NCI-H748 treated with DMSO at 0.1 percent for 48 hours (cell line): ENCODE data around the gene ZNF621.

Source experiments
- DNase-seq: peaks from one replicate; lab custom pipeline; 2025; lab: John Stamatoyannopoulos, UW

The ZNF621 gene

GRCh38 chr3:40524568-40525285, at the start of gene ZNF621:
TSS of gene ZNF621 (plus strand) at chr3:40524960. CDS start at chr3:40525841, 881 bp downstream.
- DNase-seq, result peak; percentile 45

DNA sequence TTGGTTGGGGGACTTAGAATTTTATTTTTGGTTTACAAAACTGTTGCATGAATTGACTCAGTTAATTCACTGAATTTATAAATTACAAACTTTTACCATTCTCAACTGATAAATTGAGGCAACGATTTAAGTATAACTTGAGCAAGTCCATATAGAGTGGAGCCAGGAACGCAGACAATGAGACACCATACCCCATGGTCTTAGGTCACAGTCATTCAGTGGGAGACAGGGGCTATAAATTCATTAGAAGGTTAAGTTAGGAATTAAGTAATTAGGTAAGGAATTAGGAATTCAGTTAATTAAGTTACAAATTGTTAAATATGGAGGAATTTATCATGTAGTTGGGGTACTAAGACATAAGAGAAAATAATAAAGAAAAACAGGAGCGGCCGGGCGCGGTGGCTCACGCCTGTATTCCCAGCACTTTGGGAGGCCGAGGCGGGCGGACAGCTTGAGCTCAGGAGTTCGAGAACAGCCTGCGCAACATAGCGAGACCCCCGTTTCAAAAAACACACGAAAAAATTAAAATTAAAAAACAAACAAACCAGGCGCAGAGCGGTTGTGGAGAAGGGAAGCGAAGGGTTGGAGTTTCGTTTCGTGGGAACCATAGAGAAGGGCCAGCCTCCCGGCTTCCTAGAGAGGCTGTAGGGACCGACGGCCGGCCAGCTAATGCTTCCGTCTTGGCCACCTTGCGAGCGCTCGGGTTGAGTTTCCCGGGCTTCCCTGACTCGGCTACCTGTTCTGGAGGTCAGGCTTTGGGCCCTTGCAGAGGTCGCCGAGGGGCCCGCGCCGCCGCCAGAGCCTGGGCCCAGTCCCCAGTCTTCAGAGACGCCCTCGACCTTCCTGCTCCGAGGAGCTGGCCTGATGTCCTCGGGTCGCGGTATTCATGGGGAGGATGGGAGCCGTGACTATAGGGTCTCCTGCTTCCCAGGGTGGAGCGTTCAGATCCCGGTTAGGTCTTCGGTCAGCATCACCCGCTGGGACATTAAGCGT, 48.0 kb upstream of the ZNF621 start, which contains the start of gene ZNF619:
TSS of gene ZNF619 (plus strand) at position 645 of the 993 bp plus-strand sequence. CDS start 858 bp downstream, outside the sequence.
- peak; percentile 9 for DNase-seq

GRCh38 chr3:40477666-40478065, 47.1 kb upstream of the ZNF621 start:
- no peak for DNase-seq

- DNase-seq, result no peak
These were observed 37.6 kb upstream of the ZNF621 start for GRCh38 chr3:40487172-40487571.

DNA sequence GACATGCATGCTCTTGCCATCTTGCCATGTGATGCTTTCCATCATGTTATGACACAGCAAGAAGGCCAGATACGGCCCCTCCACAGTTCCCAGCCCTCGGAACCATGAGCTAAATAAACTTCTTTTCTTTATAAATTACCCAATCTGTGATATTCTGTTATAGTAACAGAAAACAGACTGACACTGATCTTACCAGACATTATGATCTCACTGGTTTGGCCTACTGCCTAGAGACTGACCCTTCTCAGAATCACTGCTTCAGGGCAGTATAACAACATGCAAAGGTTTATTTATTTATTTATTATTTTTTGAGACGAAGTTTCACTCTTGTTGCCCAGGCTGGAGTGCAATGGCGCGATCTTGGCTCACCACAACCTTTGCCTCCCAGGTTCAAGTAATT, 33.8 kb upstream of the ZNF621 start:
- DNase-seq, result no peak

GRCh38 chr3:40494698-40495097, 30.1 kb upstream of the ZNF621 start:
- no peak for DNase-seq

DNA sequence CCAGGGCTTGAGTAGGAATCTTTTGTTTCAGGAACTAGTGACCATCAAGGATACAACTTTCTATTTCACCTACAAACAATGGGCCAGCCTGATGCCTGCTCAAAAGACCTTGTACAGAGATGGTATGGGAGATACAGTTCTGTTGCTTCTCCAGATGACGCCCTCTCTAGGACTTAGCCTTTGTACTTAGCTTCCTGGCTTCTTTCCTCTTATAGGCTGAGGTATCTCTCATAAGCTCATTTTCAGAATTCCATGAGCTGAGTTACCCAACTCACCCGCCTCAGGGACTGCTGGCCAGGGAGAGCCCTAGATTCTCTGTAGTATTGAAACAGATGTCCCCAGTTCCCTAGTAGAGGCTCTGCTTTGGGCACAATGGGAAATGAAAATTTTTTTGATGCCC, 27.5 kb upstream of the ZNF621 start:
- DNase-seq, result no peak

- no peak for DNase-seq
These were observed 24.8 kb upstream of the ZNF621 start for GRCh38 chr3:40499952-40500351.

DNA sequence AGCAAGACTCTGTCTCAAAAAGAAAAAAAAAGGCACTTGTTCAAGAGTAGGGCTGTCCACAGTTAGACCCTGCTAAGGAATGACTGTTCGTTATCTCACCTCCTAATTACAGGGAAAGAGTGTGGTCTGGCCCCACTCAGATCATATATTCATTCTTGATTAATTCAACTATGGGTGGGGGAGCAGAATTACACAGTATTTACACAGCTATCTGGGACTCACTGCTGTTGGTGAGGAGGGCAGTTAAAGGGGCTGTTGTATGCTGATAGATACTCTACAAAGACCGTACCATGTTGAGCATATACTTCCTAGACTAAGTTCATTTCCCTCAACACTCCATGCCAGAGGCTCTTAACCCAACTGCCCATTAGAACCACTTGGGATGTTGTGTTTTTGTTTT, 22.7 kb upstream of the ZNF621 start:
- no peak for DNase-seq

DNA sequence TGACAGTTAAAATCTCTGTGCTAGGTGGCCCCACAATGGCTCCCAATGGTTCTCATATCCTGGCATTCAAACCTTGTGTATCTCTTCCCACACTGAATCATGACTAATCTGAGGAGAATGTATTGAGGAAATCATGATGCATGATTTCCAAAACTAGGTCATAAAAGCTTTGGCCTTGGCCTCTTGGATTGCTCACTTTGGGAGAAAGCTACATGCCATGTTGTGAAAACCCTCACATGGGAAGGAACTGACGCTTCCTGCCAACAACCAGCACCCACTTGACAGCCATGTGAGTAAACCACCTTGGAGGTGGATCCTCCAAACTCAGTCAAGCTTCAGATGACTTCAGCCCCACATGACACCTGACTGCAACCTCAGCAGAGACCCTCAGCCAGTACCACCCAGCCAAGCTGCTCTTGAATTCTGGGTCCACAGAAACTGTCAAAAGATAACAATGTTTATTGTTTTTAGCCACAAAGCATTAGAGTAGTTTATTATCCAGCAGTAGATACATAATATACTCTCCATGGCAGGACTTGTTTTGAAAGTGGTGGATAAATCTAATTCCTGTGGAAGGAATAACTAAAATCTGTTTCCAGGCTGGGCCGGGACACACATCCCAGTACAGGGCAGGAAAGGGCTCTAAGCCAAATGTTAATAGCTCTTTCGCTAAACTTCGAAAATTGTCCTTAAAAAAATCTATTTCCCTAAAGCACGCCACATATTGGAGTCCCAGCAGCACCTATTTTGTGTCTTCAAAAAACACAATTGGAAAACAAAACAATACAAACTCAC, 19.9 kb upstream of the ZNF621 start:
- DNase-seq, result no peak

DNA sequence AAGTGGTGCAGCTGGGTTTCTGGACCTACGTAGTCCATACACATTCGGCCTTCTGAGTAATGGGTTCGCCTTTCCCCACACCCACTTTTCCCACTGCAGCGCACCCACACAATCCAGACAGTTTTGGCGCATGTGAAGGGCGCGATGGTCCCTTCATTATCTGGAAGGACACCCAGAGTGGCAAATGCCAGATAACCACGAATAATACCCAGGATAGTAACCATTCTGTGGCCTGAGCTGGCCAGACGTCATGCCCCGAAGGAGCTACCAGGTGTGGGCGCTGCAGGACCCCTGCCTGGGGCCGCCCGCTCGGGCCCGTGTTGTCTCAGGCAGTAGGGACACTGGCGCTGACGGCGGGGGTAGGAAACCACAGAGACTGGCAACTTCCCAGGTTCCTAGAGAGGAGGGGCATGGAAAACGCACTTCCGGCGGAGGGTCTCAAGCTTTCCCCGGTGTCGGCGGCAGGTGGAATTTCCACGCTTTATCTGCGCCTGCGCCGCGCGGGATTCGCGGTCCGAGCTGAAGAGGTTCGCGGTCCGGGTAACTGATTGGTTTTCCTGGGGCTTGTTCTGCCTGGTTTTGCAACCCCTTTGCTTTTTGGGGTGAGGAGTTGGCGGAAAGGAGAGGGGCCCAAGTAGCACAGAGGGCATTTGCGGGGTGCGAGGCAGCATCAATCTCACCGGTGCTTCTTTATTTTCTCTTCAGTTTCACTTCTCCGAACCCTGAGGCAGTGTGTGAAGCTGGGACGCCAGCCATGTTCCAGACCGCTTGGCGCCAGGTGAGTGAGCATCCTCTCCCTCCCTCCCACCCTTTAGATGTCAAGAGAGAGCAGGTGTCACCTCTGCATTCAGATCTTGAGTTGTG, 18.9 kb upstream of the ZNF621 start, which contains the start of gene ZNF620:
TSS of gene ZNF620 (plus strand) at position 441 of the 864 bp plus-strand sequence. CDS start at position 755, 314 bp downstream.
- peak; percentile 78 for DNase-seq

DNA sequence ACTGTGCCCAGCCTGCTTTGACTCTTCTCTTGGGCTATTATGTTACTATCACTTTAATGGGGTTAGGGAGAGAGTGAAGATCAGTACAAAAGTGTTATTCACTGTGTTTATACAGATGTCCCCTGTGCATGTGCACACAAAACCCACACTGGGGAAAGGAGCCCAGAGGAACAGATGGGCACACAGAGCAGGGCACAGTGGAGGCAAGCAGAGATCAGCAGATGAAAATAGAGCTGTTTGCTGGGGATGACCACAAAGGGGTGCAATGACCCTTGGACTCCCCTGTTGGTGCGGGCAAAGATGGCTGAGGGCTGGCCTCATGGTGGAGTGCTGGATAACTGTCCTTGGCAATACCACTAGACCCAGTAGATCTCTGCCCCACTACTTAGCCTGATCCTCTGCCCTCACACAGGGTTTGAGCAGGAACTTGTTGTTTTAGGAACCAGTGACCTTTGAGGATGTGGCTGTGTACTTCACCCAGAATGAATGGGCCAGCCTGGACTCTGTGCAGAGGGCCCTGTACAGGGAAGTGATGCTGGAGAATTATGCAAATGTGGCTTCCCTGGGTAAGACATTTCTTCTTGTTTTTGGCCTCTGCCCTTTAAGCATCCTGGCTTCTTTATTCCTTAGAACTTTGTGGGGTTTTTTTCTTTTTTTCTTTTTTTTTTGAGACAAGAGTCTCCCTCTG, 13.6 kb upstream of the ZNF621 start:
- DNase-seq, result no peak

DNA sequence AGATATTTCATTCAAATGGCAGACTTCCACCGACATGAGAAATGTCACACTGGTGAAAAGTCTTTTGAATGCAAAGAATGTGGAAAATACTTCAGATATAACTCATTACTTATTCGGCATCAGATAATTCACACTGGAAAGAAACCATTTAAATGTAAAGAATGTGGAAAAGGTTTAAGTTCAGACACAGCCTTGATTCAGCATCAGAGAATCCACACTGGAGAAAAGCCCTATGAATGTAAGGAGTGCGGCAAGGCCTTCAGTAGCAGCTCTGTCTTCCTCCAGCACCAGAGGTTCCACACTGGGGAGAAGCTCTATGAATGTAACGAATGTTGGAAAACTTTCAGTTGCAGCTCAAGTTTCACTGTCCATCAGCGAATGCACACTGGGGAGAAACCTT, 8.6 kb upstream of the ZNF621 start:
- no peak for DNase-seq

DNA sequence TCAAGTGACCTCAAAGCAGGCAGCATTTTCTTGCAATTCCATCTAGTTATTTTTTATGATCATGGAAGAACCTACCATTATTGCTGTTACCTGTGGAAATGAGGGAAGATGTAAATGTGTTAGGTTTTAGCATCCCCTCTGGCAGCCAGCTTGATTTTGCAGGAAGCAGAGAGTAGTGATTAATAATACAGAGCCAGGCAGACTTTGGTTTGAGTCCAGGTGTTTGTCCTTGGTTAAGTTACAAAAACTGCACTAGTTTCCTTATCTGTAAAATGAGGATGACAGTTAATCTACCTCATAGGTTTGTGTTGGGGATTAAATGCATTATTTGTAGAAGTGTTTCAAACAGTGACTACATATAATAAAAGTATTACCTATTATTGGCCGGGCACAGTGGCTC, 6.7 kb upstream of the ZNF621 start:
- no peak for DNase-seq

- DNase-seq, result no peak
These were observed 5.9 kb upstream of the ZNF621 start for GRCh38 chr3:40518848-40519247.

GRCh38 chr3:40521254-40521653, 3.5 kb upstream of the ZNF621 start:
- DNase-seq, result no peak

DNA sequence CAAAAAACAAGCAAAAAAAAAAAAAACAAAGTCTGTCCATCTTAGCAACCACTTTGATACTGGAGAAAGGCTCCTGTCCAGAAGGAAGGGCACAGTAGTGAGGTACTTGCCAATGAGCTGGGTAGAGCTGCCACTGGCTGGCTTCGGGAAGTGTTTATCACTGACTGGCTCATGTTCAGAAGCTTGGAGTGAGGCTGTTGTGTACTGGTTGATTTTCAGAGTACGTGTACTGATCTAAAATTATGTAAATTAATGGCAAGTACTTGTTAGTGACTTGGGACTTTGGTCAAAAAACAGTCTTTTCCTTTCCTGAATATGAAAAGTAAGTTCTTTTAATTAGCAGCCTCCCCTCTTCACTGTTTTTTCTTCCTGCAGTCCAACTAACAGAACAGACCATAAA, 979 bp upstream of the ZNF621 start:
- DNase-seq, result no peak

DNA sequence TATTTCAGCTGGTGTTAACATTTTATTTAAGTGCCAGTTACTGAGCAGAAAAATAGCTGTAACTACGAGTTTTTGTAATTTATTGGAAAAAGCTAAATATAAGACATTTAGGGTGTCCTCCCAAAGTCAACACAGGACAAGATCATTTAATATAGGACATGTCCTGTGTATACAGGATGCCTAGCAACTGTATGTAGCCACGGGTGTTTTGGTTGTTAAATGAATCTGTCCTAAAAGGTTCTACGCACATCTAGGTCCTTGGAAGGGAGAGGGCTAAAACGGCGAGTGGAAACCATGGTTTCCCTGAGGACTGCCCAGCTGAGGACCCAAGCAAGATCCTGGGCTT, 565 bp upstream of the ZNF621 start:
- DNase-seq, result no peak

DNA sequence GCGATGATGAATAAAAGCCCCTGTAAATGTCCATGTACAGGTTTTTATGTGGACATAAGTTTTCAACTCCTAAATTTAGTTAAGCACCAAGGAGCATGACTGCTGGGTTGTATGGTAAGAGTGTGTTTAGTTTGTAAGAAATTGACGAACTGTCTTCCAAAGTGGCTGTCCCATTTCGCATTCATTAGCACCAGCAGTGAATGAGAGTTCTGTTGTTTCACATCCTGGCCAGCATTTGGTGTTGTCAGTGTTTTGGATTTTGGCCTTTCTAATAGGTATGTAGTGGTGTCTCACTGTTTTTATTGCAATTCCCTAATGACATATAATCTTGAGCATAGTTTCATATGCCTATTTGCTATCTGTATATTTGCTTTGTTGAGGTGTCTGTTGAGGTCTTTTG, 3.7 kb downstream of the ZNF621 start:
- no peak for DNase-seq

DNA sequence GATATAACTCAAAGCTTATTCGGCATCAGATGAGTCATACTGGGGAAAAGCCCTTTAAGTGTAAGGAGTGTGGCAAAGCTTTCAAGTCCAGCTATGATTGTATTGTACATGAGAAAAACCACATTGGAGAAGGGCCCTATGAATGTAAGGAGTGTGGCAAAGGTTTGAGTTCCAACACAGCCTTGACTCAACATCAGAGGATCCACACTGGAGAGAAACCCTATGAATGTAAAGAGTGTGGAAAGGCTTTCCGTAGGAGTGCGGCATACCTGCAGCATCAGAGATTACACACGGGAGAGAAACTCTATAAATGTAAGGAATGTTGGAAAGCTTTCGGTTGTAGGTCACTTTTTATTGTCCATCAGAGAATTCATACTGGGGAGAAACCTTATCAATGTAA, 7.5 kb downstream of the ZNF621 start:
- no peak for DNase-seq

DNA sequence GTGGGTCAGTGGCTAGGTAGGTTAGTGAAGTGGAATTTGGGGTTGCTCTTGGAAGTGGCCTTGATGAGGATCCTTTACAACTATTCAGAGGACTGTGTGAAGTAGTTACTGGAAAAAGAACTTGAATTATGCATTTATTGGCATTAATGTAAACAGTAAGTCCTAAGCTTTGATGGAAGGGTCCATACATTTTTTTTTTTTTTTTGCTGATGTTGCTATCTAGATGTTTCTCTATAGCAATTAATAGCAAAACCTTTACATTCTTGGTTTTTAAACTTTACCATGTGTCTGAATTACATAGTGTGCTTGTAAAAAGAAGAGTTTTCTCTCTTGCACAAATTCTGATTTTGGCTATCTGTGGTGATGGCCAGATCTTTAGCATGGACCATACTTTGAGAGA, 9.5 kb downstream of the ZNF621 start:
- DNase-seq, result no peak
